Activated naive CD8-positive, alpha-beta T cell treated with anti-CD3 and anti-CD28 coated beads, Interleukin-2, amount 50 U/mL, for 24 hours (primary cell): ENCODE results near the gene DUSP10.

ENCODE experiments used
- ATAC-seq: fragments of 150-1000 bp; cut with Tn5 transposase; one replicate; pipeline ENCODE4 v1.10.0; 2021
- DNase-seq: peaks from one replicate; pipeline ENCODE4 v3.0.0; 2021
- H3K27ac Mint-ChIP-seq: one replicate; pipeline ENCODE4 v1.8.0; 2021; ENCODE audit warnings: mild to moderate bottlenecking, mixed read lengths
- H3K27me3 Mint-ChIP-seq: one replicate; pipeline ENCODE4 v1.8.0; 2021; ENCODE audit warnings: mixed read lengths
- H3K36me3 Mint-ChIP-seq: one replicate; pipeline ENCODE4 v1.8.0; 2021; ENCODE audit warnings: low read depth, mixed read lengths
- H3K4me1 Mint-ChIP-seq: one replicate; pipeline ENCODE4 v1.8.0; 2021; ENCODE audit warnings: mixed read lengths
- H3K4me3 Mint-ChIP-seq: one replicate; pipeline ENCODE4 v1.8.0; 2021; ENCODE audit warnings: mild to moderate bottlenecking, moderate library complexity, mixed read lengths
- H3K9me3 Mint-ChIP-seq: one replicate; pipeline ENCODE4 v1.8.0; 2021; ENCODE audit warnings: mixed read lengths

The DUSP10 gene

GRCh38 chr1:221663321-221663720, 78.6 kb downstream of the DUSP10 start:
- Mint-ChIP-seq H3K36me3 (no peaks in the 10 kb centered on the region), H3K27ac (no peak overlapping the region), H3K27me3 (no peaks in the 10 kb centered on the region), H3K4me1 (peaks cover 10% of the 10 kb centered on the region), H3K4me3 (no peak overlapping the region), H3K9me3 (no peaks in the 10 kb centered on the region)
- no peak for ATAC-seq
- no peak for DNase-seq

- Mint-ChIP-seq H3K4me1 (peaks cover 3% of the 10 kb centered on the region), H3K27me3 (no peaks in the 10 kb centered on the region), H3K27ac (no peak overlapping the region), H3K9me3 (no peaks in the 10 kb centered on the region), H3K36me3 (no peaks in the 10 kb centered on the region), H3K4me3 (no peak overlapping the region)
- DNase-seq (no peak), ATAC-seq (no peak)
These were observed 86.1 kb downstream of the DUSP10 start for GRCh38 chr1:221655766-221656305.
